ENCODE data around the gene UBAC2.

Gene UBAC2

GRCh38 chr13:99431927-99432608 lies 231.4 kb downstream of the UBAC2 start:
- DNase-seq = no peak

- peak in 21 of 58 donors; percentile 3 to 36 (median 13) for DNase-seq
Observed at GRCh38 chr13:99432609-99433542, 232.2 kb downstream of the UBAC2 start.

- DNase-seq = no peak
Observed at GRCh38 chr13:99433543-99434075, 233.0 kb downstream of the UBAC2 start.

- DNase-seq = no peak
Observed at GRCh38 chr13:99434258-99434788, 233.7 kb downstream of the UBAC2 start.

GRCh38 chr13:99435116-99435515 lies 234.5 kb downstream of the UBAC2 start:
- DNase-seq = no peak

GRCh38 chr13:99435998-99436397 lies 235.3 kb downstream of the UBAC2 start:
- no peak for DNase-seq
